Stimulated activated CD4-positive, alpha-beta T cell treated with anti-CD3 and anti-CD28 coated beads, Interleukin-12 subunit alpha, Interleukin-12 subunit beta, amount 100 ng/mL, for 4 hours (primary cell): Measurements from ENCODE around the gene CST9L.

ENCODE experiments used
- DNase-seq: peaks from one replicate; pipeline ENCODE4 v3.0.0-alpha.2; 2020

The CST9L gene

DNA sequence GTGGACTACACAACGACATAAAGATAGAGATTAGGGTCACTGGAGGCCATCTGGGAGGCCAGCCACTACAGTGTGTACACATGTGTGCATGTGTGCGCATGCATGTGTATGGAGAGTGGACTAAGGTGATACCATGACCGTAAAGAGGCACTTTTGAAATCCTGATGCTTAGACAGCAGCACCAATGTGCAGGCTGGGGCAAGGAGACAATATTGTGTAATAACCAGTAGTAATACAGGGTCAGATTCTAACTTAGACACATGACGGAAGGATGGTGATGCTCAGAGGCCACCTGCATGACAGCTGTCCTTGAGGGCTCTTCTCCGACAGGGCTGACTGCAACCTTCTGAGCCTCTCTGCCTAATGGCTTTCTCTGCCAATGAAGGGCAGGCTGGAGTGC, 25.5 kb downstream of the CST9L start:
- no peak for DNase-seq

- DNase-seq = no peak
Observed at GRCh38 chr20:23541776-23542175, 26.5 kb downstream of the CST9L start.

DNA sequence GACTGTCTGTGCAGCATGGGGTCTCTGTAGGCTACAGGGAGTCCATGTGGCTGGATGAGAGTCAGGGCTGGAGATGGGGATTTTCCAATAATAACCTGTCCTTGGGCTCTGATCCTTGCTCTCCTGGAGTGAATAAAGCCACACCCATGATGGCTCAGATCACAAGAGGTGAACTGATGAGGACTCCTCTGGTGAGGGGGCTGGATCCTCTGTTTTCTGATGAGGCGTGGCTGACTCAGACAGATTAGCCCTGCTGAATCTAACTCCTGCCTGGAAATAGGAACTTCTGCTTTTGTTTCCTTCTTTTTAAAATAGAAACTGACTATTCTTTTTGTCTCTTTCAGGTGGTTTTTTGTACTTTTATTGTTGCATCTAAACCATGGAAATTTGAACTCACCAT, 27.0 kb downstream of the CST9L start:
- no peak for DNase-seq

DNA sequence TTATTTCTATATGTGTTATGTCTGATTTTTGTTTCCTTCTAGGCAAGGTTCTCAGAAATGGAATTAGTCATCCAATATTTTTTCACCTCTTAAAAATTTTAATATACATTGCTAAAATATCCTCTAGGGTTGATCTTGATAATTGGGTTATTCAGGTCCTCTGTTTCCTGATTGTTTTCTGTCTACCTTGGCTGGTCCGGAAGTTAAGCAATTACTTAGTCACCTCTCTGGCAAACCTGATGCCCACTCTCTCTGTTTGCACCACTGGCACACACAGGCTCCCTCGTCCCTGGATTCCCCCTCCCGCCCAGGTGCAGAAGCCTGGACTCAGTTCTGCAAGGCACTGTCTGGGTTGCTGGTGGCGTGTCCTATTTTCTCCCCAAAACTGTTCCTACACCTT, 27.7 kb downstream of the CST9L start:
- DNase-seq = no peak

DNA sequence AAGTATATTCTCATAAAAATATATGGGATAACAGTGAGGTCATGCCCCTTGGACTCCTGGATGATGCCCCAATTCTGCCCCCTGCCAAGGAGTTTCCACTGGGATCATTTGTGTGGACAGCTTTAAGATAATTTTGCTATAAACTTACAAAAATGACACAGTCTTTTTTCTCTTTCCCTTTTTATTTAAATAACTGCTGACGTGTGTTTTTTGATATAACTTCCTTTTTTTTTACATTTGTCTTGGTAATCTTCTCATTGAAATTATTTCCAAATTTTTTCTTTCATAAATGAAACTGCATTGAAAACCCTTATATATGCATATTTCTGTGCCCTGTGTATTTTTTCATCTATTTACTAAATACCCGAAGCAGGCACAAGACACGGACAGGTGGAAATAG, 31.3 kb downstream of the CST9L start:
- no peak for DNase-seq

- DNase-seq = no peak
Observed at GRCh38 chr20:23536328-23536974, 31.8 kb downstream of the CST9L start.

GRCh38 chr20:23534801-23535593, 33.3 kb downstream of the CST9L start:
- DNase-seq = no peak

GRCh38 chr20:23533161-23533560, 35.1 kb downstream of the CST9L start:
- no peak for DNase-seq

GRCh38 chr20:23532533-23532932, 35.8 kb downstream of the CST9L start:
- DNase-seq = no peak

DNA sequence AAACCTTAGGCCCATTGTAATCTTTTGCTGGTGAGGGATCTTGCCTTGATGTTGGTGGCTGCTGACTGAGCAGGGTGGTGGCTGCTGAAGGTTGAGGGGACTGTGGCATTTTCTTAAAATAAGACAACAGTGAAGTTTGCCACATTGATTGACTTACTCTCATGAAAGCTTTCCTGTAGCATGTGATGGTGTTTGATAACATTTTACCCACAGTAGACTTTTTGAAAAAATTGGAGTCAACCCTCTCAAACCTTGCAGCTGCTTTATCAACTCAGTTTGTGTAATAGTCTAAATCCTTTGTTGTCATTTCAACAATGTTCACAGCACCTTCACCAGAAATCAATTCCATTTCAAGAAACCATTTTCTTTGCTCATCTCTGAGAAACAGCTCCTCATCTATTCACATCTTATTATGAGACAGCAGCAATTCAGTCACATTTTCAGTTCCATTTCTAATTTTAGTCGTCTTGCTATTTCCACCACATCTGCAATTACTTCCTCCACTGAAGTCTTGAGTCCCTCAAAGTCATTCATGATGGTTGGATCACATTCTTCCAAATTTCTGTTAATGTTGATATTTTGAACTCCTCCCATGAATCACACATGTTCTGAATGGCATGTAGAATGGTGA, 37.2 kb downstream of the CST9L start:
- no peak for DNase-seq

- DNase-seq = no peak
Observed at GRCh38 chr20:23528867-23529431, 39.3 kb downstream of the CST9L start.

DNA sequence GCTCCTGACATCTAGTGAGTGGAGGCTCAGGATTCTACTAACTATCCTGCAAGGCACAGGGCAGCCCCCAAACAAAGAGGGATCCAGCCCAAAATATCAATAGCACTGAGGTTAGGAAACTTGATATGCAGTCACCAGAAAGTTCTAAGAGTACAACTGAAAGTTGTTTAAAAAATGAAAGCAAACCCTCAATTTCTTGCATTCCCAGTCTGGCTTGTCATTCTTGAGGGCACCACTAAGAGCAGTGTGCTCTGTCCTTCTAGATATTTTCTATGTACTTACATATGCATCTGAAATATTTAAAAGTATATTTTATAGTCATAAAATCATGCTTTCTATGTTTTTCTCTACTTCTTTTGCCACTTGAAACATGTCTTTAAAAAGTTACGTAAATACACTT, 41.4 kb downstream of the CST9L start:
- DNase-seq = no peak

DNA sequence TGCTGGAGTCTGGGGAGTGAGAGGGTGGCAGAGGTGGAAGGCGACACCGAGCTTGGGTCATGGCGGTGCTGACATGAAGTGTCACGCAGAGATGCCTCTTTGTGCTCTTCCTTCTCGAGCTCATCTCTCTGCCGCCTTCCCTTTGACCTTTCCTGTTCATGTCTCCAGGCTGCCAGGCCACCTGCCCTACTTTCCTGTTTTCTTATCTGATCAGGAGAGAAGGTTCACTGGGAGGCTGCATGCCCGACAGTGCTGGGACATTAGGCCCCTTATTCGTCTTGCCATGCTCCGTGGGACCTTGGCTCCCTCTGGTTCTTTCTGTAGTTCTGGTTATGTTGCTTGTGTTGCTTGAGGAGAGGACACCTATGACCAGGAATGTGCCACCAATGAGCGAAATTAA, 44.1 kb downstream of the CST9L start:
- DNase-seq = no peak

- DNase-seq = no peak
Observed at GRCh38 chr20:23520185-23520584, 48.1 kb downstream of the CST9L start.

GRCh38 chr20:23519556-23519955, 48.7 kb downstream of the CST9L start:
- DNase-seq = no peak

- no peak for DNase-seq
Observed at GRCh38 chr20:23517719-23518118, 50.6 kb downstream of the CST9L start.

DNA sequence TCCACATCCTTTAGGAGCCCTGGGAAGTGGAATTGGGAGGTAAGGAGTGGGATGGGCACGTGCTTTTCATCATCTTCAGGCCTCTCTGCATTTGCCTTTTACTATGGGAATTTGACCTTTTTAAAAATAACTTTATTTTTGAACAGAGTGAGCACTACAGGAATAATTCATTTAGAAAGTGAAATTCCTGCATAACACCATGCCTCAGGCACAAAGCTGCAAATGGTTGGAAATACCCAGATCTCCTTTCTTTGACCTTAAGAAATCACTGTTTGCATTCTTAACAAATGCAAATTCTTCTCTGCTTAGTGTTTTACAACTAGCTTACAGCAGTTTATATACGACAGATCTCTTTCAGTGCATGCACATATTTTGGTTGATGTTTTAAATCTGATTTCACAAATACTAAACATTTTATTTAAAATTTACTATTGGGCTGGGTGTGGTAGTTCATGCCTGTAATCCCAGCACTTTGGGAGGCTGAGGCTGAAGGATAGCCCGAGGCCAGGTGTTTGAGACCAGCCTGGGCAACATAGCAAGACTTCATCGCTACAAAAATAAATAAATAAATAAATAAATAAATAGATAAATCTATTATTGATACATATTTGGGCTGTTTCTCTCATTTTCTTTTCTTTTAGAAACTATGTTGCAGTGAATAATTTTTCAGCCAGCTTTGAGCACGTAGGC, 52.9 kb downstream of the CST9L start:
- DNase-seq = no peak

- DNase-seq = no peak
Observed at GRCh38 chr20:23514848-23515247, 53.4 kb downstream of the CST9L start.
